ENCODE data around the gene POMT2.

Gene POMT2

GRCh38 chr14:77320238-77320935 lies at the start of gene POMT2:
Gene POMT2 (minus strand): TSS chr14:77320883. CDS start chr14:77320681, 202 bp downstream.
- TF ChIP-seq CTCF (conservative IDR thresholded peaks at IDR 0.05; ENCODE audit: low read depth) = peak; percentile 46
- CTCF ChIA-PET = interaction anchor here (0.6 kb wide), 1 partner anchor 110 kb away, joined by 3 read pairs; no protein-coding TSS in a partner anchor
- peak; percentile 93 for DNase-seq (ENCODE audit: low spot score)
- POLR2A ChIA-PET (ENCODE audit: low non-redundant PET) = interaction anchor here (0.7 to 1.2 kb wide), 3 partner anchors 16 to 235 kb away, joined by 3 to 5 read pairs (median 3); partner anchors contain the start of genes SAMD15 and TMED8
- H3K27ac ChIP-seq = peak within 1 kb of the TSS; percentile 94

DNA sequence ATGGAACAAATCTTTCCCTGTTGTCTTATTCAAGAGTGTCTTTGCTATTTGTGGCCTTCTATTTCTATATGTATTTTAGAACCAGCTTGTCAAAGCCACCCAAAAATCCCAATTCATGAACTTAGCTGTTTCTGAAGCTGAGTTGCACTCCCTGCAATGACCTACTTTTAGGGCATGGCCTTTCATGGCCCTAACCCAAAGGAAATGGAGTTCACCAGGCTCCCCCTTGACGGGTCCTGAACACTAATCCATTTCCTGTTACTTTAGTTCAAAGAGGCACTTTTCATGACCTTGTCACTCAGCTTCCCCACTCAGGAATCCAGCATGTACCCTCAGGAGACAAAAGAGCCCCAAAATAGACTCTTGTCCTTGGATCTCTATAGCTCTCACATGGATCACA lies 48.6 kb upstream of the POMT2 start:
- CTCF ChIA-PET = interaction anchor here (0.7 kb wide), 2 partner anchors 16 to 110 kb away, joined by 3 to 6 read pairs; no protein-coding TSS in a partner anchor
- POLR2A ChIA-PET (ENCODE audit: low non-redundant PET) = no interaction called here
- no peak overlapping the region for H3K27ac ChIP-seq
- no peak for TF ChIP-seq CTCF (conservative IDR thresholded peaks at IDR 0.05; ENCODE audit: low read depth)
- no peak for DNase-seq (ENCODE audit: low spot score)

- no peak for TF ChIP-seq CTCF (conservative IDR thresholded peaks at IDR 0.05; ENCODE audit: low read depth)
- no peak for DNase-seq (ENCODE audit: low spot score)
- CTCF ChIA-PET = interaction anchor here (0.6 kb wide), 1 partner anchor 238 kb away, joined by 6 read pairs; no protein-coding TSS in a partner anchor
- POLR2A ChIA-PET (ENCODE audit: low non-redundant PET) = no interaction called here
- H3K27ac ChIP-seq = no peak overlapping the region
Measured at GRCh38 chr14:77364146-77364545, 43.5 kb upstream of the POMT2 start.

DNA sequence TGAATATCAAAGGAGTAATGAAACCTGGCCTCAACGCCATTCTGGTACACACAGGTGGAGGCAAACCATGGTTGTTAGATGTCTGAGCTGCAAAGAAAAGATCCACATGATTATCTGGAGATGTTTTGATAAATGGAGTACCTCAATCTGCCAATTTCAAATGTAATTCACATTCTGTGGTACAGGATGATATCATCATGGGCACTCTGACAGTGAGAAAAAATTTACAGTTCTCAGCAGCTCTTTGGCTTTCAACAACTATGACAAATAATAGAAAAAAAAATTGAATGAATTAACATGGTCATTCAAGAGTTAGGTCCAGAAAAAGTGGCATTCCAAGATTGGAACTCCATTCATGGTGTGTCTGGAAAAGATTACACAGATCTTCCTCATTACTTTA lies 38.9 kb upstream of the POMT2 start:
- POLR2A ChIA-PET (ENCODE audit: low non-redundant PET) = no interaction called here
- CTCF ChIA-PET = interaction anchor here (0.7 kb wide), 1 partner anchor 24 kb away, joined by 3 read pairs; no protein-coding TSS in a partner anchor
- no peak for TF ChIP-seq CTCF (conservative IDR thresholded peaks at IDR 0.05; ENCODE audit: low read depth)
- DNase-seq (ENCODE audit: low spot score) = no peak
- no peak overlapping the region for H3K27ac ChIP-seq

DNA sequence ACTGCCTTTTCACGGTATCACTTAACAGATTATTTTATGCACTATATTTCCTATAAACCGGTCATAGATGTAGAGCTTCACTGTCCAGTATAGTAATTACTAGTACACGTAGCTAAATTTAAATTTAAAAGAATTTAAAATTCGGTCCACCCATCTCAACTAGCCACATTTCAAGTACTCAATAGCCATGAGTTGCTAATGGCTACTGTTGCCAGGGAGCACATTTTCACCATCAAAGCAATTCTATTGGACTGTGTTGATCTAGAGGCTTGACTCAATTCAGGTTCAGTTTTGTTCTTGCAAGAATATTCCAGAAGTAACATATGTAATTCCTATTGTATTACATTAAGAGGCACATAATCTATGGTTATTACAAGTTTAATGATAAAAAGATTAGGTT lies 36.2 kb upstream of the POMT2 start:
- ChIA-PET POLR2A (ENCODE audit: low non-redundant PET) (no interaction called here), CTCF (no interaction called here)
- H3K27ac ChIP-seq = no peak overlapping the region
- no peak for TF ChIP-seq CTCF (conservative IDR thresholded peaks at IDR 0.05; ENCODE audit: low read depth)
- no peak for DNase-seq (ENCODE audit: low spot score)

DNA sequence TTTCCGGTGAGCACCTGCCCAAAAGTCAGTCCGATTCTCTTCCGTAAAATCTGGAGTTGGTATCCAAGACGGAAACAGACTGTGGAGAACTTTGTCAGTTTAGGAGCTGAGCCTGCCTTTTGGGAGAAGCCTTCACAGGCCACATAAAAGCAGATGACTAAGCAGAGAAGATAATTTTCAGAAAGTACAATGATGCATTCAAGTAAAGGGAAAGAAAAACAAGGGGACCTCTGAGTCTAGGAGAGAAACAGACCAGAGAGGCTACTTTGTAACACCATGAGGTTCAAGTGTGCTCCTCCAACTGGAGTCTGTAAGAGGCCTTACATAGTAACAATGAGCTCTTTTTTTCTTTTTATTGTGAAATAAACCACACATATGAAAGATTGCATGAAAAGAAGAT lies 35.1 kb upstream of the POMT2 start:
- POLR2A ChIA-PET (ENCODE audit: low non-redundant PET) = no interaction called here
- no peak overlapping the region for H3K27ac ChIP-seq
- no peak for DNase-seq (ENCODE audit: low spot score)
- CTCF ChIA-PET = interaction anchor here (0.5 kb wide), 1 partner anchor 11 kb away, joined by 3 read pairs; no protein-coding TSS in a partner anchor
- TF ChIP-seq CTCF (conservative IDR thresholded peaks at IDR 0.05; ENCODE audit: low read depth) = no peak

Data from RWPE1 (cell line).